HepG2 (cell line): ENCODE measurements around the gene PSMC3IP. TPM values are rescaled to one million over a fixed set of nuclear protein-coding genes. Genes with fewer than 3 reads are reported as not detected.

Source experiments
- ARID5B ChIP-seq: IDR thresholded peaks from 2 replicates; pipeline ENCODE4 v1.4.0; 2020; ENCODE audit warnings: mild to moderate bottlenecking, missing genetic modification reagents
- ATF4 ChIP-seq, 2 experiments: fragments of 450-650 bp in 1 of 2; sonication (generic) in 1 of 2; formaldehyde crosslinking; IDR thresholded peaks; 2 replicates each; pipeline versions ENCODE4 v1.5.0 to v1.8.0; 2020 to 2022; ENCODE audit warnings: mild to moderate bottlenecking in 1 of 2, missing genetic modification reagents in 1 of 2
- DBP ChIP-seq: sonication (generic); formaldehyde crosslinking; IDR thresholded peaks from 2 replicates; pipeline ENCODE4 v1.4.0; 2020; ENCODE audit warnings: missing genetic modification reagents; ENCODE audit errors: not compliant biosample characterization
- HOXA7 ChIP-seq: sonication (generic); formaldehyde crosslinking; IDR thresholded peaks from 2 replicates; pipeline ENCODE4 v1.8.1; 2022; ENCODE audit warnings: mild to moderate bottlenecking, missing genetic modification reagents, moderate library complexity
- KLF6 ChIP-seq: IDR thresholded peaks from 2 replicates; pipeline ENCODE4 v1.8.0; 2016; ENCODE audit warnings: missing biosample characterization, missing genetic modification reagents
- KMT2A ChIP-seq: sonication (generic); formaldehyde crosslinking; IDR thresholded peaks from 2 replicates; pipeline ENCODE4 v1.4.0; 2020; ENCODE audit warnings: missing genetic modification reagents
- MYC ChIP-seq: sonication (generic); formaldehyde crosslinking; IDR thresholded peaks from 2 replicates; pipeline ENCODE4 v1.9.0; 2021; ENCODE audit warnings: missing genetic modification reagents, borderline replicate concordance
- NCOA2 ChIP-seq: sonication (generic); formaldehyde crosslinking; IDR thresholded peaks from 2 replicates; pipeline ENCODE4 v1.8.0; 2022; ENCODE audit warnings: inconsistent platforms
- YEATS2 ChIP-seq: sonication (generic); formaldehyde crosslinking; IDR thresholded peaks from 2 replicates; pipeline ENCODE4 v1.4.0; 2020; ENCODE audit warnings: missing genetic modification reagents, borderline replicate concordance
- ZNF142 ChIP-seq: sonication (generic); formaldehyde crosslinking; IDR thresholded peaks from 2 replicates; pipeline ENCODE4 v1.4.0; 2020; ENCODE audit warnings: missing genetic modification reagents
- ZNF30 ChIP-seq: sonication (generic); formaldehyde crosslinking; IDR thresholded peaks from 2 replicates; pipeline ENCODE4 v1.5.0; 2020; ENCODE audit warnings: mild to moderate bottlenecking, missing genetic modification reagents
- ZNF792 ChIP-seq: IDR thresholded peaks from 2 replicates; pipeline ENCODE4 v1.6.1; 2016
- ZNF850 ChIP-seq: sonication (generic); formaldehyde crosslinking; conservative IDR thresholded peaks from 2 replicates; pipeline ENCODE4 v1.9.0; 2021; ENCODE audit warnings: mild to moderate bottlenecking, missing genetic modification reagents
- ZXDC ChIP-seq: sonication (generic); formaldehyde crosslinking; IDR thresholded peaks from 2 replicates; pipeline ENCODE4 v1.5.0; 2020; ENCODE audit warnings: mild to moderate bottlenecking, missing genetic modification reagents
- polyA plus RNA-seq, 8 experiments: library from polyadenylated mRNA; depleted of rRNA in 3 of 8; stranded (reverse) in 7 of 8; unstranded in 1 of 8; fragments of >200 nt; fragmentation: Illumina TruSeq in 4 of 8; extraction: Trizol in 4 of 8; gene quantifications; 2 replicates each; pipeline versions ENCODE4 v1.2.1 to v1.2.3, GENCODE V29; 2011 to 2016; ENCODE audit warnings: low read depth in 4 of 8, missing spikeins in 1 of 8, mixed read lengths in 1 of 8; ENCODE audit not compliant: insufficient read depth in 1 of 8
- total RNA-seq, 5 experiments: library from RNA; depleted of rRNA; stranded (reverse); fragments of >200 nt; fragmentation: Illumina TruSeq; extraction: Trizol; gene quantifications; 2 replicates each; pipeline ENCODE4 v1.2.3, GENCODE V29; 2016; ENCODE audit warnings: low read depth in 1 of 5

PSMC3IP gene
- total and polyA plus RNA-seq, 2 of the 13 experiments (the other 11 are each of a cell fraction or from before 2014, with no cell fraction given) = 6.5 to 22.4 TPM

GRCh38 chr17:42536372-42537155, 41.0 kb downstream of the PSMC3IP start (continued):
- no peak for TF ChIP-seq ZNF850
- peak; percentile 91 for TF ChIP-seq KMT2A (CRISPR knock-in tag)
- no peak for TF ChIP-seq ZNF30
- no peak for TF ChIP-seq DBP
- TF ChIP-seq ZNF142 (CRISPR knock-in tag) = no peak
- peak; percentile 76 for TF ChIP-seq ZNF792 (CRISPR knock-in tag)
- TF ChIP-seq KLF6 (CRISPR knock-in tag) = no peak
- no peak for TF ChIP-seq ZXDC
- TF ChIP-seq ARID5B (CRISPR knock-in tag) = peak; percentile 83
- TF ChIP-seq NCOA2 = peak; percentile 52
- no peak for TF ChIP-seq ATF4 (CRISPR knock-in tag; IDR thresholded peaks at IDR 0.05)
- peak; percentile 71; the same call in 1 of the 2 replicates for TF ChIP-seq MYC (CRISPR knock-in tag)
- no peak for TF ChIP-seq HOXA7 (CRISPR knock-in tag)
- TF ChIP-seq YEATS2 (CRISPR knock-in tag) = peak; percentile 74; the same call in 1 of the 2 replicates
